Prostate gland (tissue), 2 donors: ENCODE results near the gene CDKN2A. TPM values are rescaled to one million over a fixed set of nuclear protein-coding genes. Genes with fewer than 3 reads are reported as not detected.

Experiments used
- DNase-seq: peaks from one replicate; pipeline ENCODE4 v3.0.0-alpha.2; 2019; ENCODE audit warnings: low spot score
- H3K27ac ChIP-seq, 2 donors: fragments of 200-600 bp; sonication (generic); 2 replicates each; pipeline ENCODE4 v1.5.1; 2017 to 2019
- H3K27me3 ChIP-seq: fragments of 200-600 bp; sonication (generic); replicated peaks from 2 replicates; pipeline ENCODE4 v1.5.1; 2019; ENCODE audit not compliant: insufficient read depth
- H3K36me3 ChIP-seq, 2 donors: fragments of 200-600 bp; sonication (generic); 1 replicate in 1 of 2; 2 replicates in 1 of 2; pipeline versions ENCODE4 v1.5.1 to v1.8.1; 2017 to 2019
- H3K4me1 ChIP-seq: fragments of 200-600 bp; sonication (generic); replicated peaks from 2 replicates; pipeline ENCODE4 v1.5.1; 2019
- H3K4me3 ChIP-seq, 2 donors: fragments of 200-600 bp; sonication (generic); 2 replicates each; pipeline ENCODE4 v1.5.1; 2017 to 2019
- H3K9me3 ChIP-seq: fragments of 200-600 bp; sonication (generic); 2 replicates; pipeline ENCODE4 v1.5.1; 2017
- CTCF ChIP-seq, 4 experiments: fragments of 200-600 bp in 2 of 4; fragments of 450-650 bp in 2 of 4; sonication (generic) in 2 of 4; IDR thresholded peaks; 1 replicate in 3 of 4; 2 replicates in 1 of 4; pipeline ENCODE4 v1.5.1; 2016 to 2019; ENCODE audit warnings: antibody characterized with exemption in 4 of 4, mild to moderate bottlenecking in 2 of 4, moderate library complexity in 2 of 4
- POLR2A ChIP-seq: fragments of 450-650 bp; IDR thresholded peaks from one replicate; pipeline ENCODE4 v1.6.1; 2016; ENCODE audit warnings: antibody characterized with exemption, mild to moderate bottlenecking
- POLR2AphosphoS5 ChIP-seq: sonication (generic); formaldehyde crosslinking; IDR thresholded peaks from one replicate; pipeline ENCODE4 v1.6.1; 2017; ENCODE audit warnings: antibody characterized with exemption
- WGBS: methylation state at CpG from one replicate; pipeline ENCODE4 v1.1.5; 2018; 5-methylcytosine and 5-hydroxymethylcytosine counted together
- intact Hi-C: fragments of 100-400 bp; cut with DNase I; formaldehyde crosslinking; loops from one replicate; pipeline ENCODE4 v1.14.2; 2022
- total RNA-seq, 2 donors: library from RNA; depleted of rRNA; stranded (reverse); fragments of >200 nt; gene quantifications; one replicate each; pipeline ENCODE4 v1.1.0, GENCODE V29; 2016

CDKN2A gene
- total RNA-seq, 2 donors from 2014 or later, result 0.55 to 4.5 TPM

DNA sequence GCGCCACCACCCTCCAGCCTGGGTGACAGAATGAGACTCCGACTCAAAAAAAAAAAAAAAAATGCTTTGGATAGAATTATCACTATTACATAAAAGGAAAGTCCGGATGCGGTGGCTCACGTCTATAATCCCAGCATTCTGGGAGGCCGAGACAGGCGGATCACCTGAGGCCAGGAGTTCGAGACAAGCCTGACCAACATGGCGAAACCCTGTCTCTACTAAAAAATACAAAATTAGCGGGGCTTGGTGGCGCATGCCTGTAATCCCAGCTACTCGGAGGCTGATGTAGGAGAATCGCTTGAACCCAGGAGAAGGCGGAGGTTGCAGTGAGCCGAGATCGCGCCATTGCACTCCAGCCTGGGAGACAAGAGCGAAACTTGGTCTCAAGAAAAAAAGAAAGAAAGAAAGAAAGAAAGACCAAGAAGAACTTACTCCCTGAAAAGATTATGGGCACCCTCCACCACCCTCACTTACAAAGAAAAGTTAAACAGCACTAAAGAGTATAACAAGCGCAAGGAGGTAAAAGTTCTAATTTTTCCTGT, 17.8 kb downstream of the CDKN2A start:
- 27% methylated on average over 19 of the region's 19 CpGs for WGBS
- no peak for DNase-seq
- Histone ChIP-seq H3K27ac (no peak overlapping the region), H3K4me1 (no peaks in the 10 kb centered on the region), H3K9me3 (no peaks in the 10 kb centered on the region), H3K4me3 (no peak overlapping the region), H3K27me3 (peaks cover 47% of the 10 kb centered on the region), H3K36me3 (no peaks in the 10 kb centered on the region)
- no peak for TF ChIP-seq CTCF (IDR thresholded peaks at IDR 0.05)
- TF ChIP-seq POLR2A, result no peak
- TF ChIP-seq POLR2AphosphoS5, result no peak
- intact Hi-C loops, result no loop called here

DNA sequence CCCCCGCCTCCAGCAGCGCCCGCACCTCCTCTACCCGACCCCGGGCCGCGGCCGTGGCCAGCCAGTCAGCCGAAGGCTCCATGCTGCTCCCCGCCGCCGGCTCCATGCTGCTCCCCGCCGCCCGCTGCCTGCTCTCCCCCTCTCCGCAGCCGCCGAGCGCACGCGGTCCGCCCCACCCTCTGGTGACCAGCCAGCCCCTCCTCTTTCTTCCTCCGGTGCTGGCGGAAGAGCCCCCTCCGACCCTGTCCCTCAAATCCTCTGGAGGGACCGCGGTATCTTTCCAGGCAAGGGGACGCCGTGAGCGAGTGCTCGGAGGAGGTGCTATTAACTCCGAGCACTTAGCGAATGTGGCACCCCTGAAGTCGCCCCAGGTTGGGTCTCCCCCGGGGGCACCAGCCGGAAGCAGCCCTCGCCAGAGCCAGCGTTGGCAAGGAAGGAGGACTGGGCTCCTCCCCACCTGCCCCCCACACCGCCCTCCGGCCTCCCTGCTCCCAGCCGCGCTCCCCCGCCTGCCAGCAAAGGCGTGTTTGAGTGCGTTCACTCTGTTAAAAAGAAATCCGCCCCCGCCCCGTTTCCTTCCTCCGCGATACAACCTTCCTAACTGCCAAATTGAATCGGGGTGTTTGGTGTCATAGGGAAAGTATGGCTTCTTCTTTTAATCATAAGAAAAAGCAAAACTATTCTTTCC, 19.3 kb downstream of the CDKN2A start:
- intact Hi-C loops, result no loop called here
- no peak for DNase-seq
- Histone ChIP-seq H3K4me3 (peak overlapping the region; percentile 4 to 12), H3K9me3 (no peaks in the 10 kb centered on the region), H3K36me3 (no peaks in the 10 kb centered on the region), H3K27ac (no peak overlapping the region), H3K27me3 (peaks cover 59% of the 10 kb centered on the region), H3K4me1 (no peaks in the 10 kb centered on the region)
- no peak for TF ChIP-seq CTCF (IDR thresholded peaks at IDR 0.05)
- no peak for TF ChIP-seq POLR2A
- TF ChIP-seq POLR2AphosphoS5, result no peak
- 1% methylated on average over 51 of the region's 51 CpGs for WGBS

GRCh38 chr9:21974343-21974721, 19.9 kb downstream of the CDKN2A start:
- Histone ChIP-seq H3K27me3 (peaks cover 64% of the 10 kb centered on the region), H3K27ac (no peak overlapping the region), H3K4me1 (no peaks in the 10 kb centered on the region), H3K4me3 (peak overlapping the region; percentile 4 to 12), H3K9me3 (no peaks in the 10 kb centered on the region), H3K36me3 (no peaks in the 10 kb centered on the region)
- TF ChIP-seq POLR2AphosphoS5, result no peak
- no peak for TF ChIP-seq POLR2A
- TF ChIP-seq CTCF (IDR thresholded peaks at IDR 0.05), result no peak
- no peak for DNase-seq
- intact Hi-C loops, result no loop called here
- 6% methylated on average over 21 of the region's 21 CpGs for WGBS

DNA sequence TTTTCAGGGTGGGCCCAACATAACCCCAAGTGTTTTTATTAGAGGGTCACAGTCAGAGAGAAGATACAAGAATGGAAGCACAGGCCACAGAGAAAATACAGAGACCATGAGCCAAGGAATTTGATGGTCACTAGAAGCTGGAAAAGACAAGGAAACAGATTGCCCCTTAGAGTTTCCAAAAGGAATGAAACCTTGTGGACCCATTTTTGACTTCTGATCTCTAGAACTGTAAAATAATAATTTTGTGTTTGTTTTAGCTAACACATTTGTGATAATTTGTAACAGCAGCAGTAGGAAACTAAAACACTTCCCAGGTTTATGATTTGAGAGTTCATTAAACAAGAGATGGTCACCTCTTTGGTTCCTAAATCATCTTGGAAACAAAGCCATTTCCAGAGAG, 21.8 kb downstream of the CDKN2A start:
- no peak for TF ChIP-seq POLR2A
- no peak for TF ChIP-seq CTCF (IDR thresholded peaks at IDR 0.05)
- no peak for TF ChIP-seq POLR2AphosphoS5
- DNase-seq, result no peak
- no peaks in the 10 kb centered on the region for H3K36me3 ChIP-seq
- H3K9me3 ChIP-seq, result no peaks in the 10 kb centered on the region
- H3K4me3 ChIP-seq, result no peak overlapping the region
- intact Hi-C loops, result no loop called here
- no peak overlapping the region for H3K27ac ChIP-seq
- no peaks in the 10 kb centered on the region for H3K4me1 ChIP-seq
- H3K27me3 ChIP-seq, result peaks cover 77% of the 10 kb centered on the region
